Sigmoid colon (tissue), 7 donors: Measurements from ENCODE around the gene BRSK2. TPM values are rescaled to one million over a fixed set of nuclear protein-coding genes. Genes with fewer than 3 reads are reported as not detected.

Experiments used
- DNase-seq: peaks from one replicate; pipeline ENCODE4 v3.0.0-alpha.2; 2019
- H3K27ac ChIP-seq, 4 donors: fragments of 200-600 bp; sonication (generic); one replicate each; pipeline ENCODE4 v1.5.1; 2016 to 2019; ENCODE audit warnings: mild to moderate bottlenecking in 1 of 4
- H3K27me3 ChIP-seq, 3 donors: fragments of 200-600 bp; sonication (generic); one replicate each; pipeline ENCODE4 v1.5.1; 2019; ENCODE audit warnings: mild to moderate bottlenecking in 1 of 3
- H3K36me3 ChIP-seq, 4 donors: fragments of 200-600 bp; sonication (generic); one replicate each; pipeline ENCODE4 v1.5.1; 2016 to 2019
- H3K4me1 ChIP-seq, 4 donors: fragments of 200-600 bp; sonication (generic); one replicate each; pipeline ENCODE4 v1.5.1; 2017 to 2019
- H3K4me3 ChIP-seq, 4 donors: fragments of 200-600 bp; sonication (generic); one replicate each; pipeline ENCODE4 v1.5.1; 2017 to 2019; ENCODE audit warnings: mild to moderate bottlenecking in 2 of 4, moderate library complexity in 1 of 4
- H3K9me3 ChIP-seq, 4 donors: fragments of 200-600 bp in 3 of 4; sonication (generic) in 3 of 4; one replicate each; pipeline versions ENCODE4 v1.5.1 to v1.6.1; 2013 to 2019
- POLR2A ChIP-seq, 2 donors: fragments of 450-650 bp; IDR thresholded peaks; one replicate each; pipeline ENCODE4 v1.6.1; 2016; ENCODE audit warnings: antibody characterized with exemption in 2 of 2, mild to moderate bottlenecking in 2 of 2, moderate library complexity in 2 of 2
- POLR2AphosphoS5 ChIP-seq, 4 donors: sonication (generic); formaldehyde crosslinking; IDR thresholded peaks; one replicate each; pipeline ENCODE4 v1.6.1; 2017; ENCODE audit warnings: antibody characterized with exemption in 4 of 4
- whole genome bisulfite sequencing, 2 donors: extraction: QIAGEN DNeasy Blood & Tissue Kit; methylation state at CpG; one replicate each; pipeline ENCODE4 v1.1.7; 2013; 5-methylcytosine and 5-hydroxymethylcytosine counted together
- intact Hi-C: fragments of 100-400 bp; cut with DNase I; formaldehyde crosslinking; loops from one replicate; pipeline ENCODE4 v1.15.1; 2023
- polyA plus RNA-seq, 3 donors: library from polyadenylated mRNA; stranded (reverse); fragments of 200-250 nt; gene quantifications; one replicate each; pipeline ENCODE4 v1.2.3, GENCODE V29; 2013
- total RNA-seq, 4 donors: library from RNA; depleted of rRNA; stranded (reverse); fragments of >200 nt; gene quantifications; one replicate each; pipeline ENCODE4 v1.1.0, GENCODE V29; 2016
- donor health status: healthy with polysubstance abuse.
- donor health status: Bipolar disorder and iron deficiency.
- donor health status: healthy.

Gene BRSK2
- total and polyA plus RNA-seq, 7 donors: 1.7 to 3.2 (median 1.9) TPM; not detected in 2

DNA sequence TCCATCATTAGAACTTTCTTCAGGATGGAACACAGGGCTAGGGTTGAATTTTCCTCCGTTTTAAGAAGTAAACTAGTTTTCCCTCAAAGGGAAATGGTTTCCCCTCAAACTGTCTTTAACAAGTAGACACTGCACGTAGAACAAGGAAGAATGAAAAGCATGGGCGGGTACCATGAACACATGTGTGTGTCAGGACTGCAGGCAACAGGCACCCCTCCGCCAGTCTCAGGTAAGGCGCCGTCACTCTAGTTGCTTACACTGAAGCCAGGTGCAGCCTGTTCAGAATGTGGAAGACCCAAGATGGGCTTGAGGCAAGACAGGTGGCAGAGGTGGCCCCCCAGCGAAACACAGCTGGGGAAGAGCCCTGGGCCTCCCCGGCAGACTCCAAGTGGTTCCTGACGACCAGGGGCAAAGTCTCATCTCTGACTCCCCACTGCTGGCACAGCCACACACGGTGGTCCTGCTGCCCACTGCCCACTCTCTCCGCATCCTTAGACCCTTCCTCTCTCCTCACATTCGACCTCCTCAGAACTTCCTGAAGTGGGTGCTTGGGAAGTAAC is 122.3 kb downstream of the BRSK2 start:
- Histone ChIP-seq H3K27me3 (no peaks in the 10 kb centered on the region), H3K9me3 (no peaks in the 10 kb centered on the region), H3K4me3 (no peak overlapping the region), H3K27ac (no peak overlapping the region), H3K4me1 (peaks cover 0 to 77% (median 72%) of the 10 kb centered on the region in 4 donors), H3K36me3 (no peaks in the 10 kb centered on the region)
- DNase-seq: no peak
- 74 to 82% methylated on average over 12 of the region's 12 CpGs for WGBS, 2 donors
- TF ChIP-seq POLR2AphosphoS5 (IDR thresholded peaks at IDR 0.05) (no peak), POLR2A (IDR thresholded peaks at IDR 0.05) (no peak)
- intact Hi-C loops: no loop called here

Other genes with a start within 250 kb of the BRSK2 start
- gene MUC5AC, start 232.0 kb upstream of the BRSK2 start, total RNA-seq: under 1 TPM in 1 of 4 donors, not detected in 3; under 0.01 TPM
- gene MUC5AC, start 232.0 kb upstream of the BRSK2 start, polyA plus RNA-seq: under 1 TPM in 2 of 3 donors, not detected in 1; under 0.01 to 0.09 TPM
- under 1 TPM in 1 of 4 donors, not detected in 3; 0.83 TPM for gene MUC5B, start 166.9 kb upstream of the BRSK2 start, total RNA-seq
- 100 to 1,000 TPM in 1 of 3 donors, 1 to 10 TPM in 2; 1.4 to 131 (median 4.2) TPM for gene MUC5B, start 166.9 kb upstream of the BRSK2 start, polyA plus RNA-seq
- gene TOLLIP, start 80.3 kb upstream of the BRSK2 start, total RNA-seq: 10 to 100 TPM; 25.0 to 39.1 (median 36.0) TPM
- gene TOLLIP, start 80.3 kb upstream of the BRSK2 start, polyA plus RNA-seq: 10 to 100 TPM; 27.0 to 41.2 (median 36.9) TPM
- 10 to 100 TPM; 68.6 to 88.9 (median 71.5) TPM for gene MOB2, start 96.8 kb downstream of the BRSK2 start, total RNA-seq
- gene MOB2, start 96.8 kb downstream of the BRSK2 start, polyA plus RNA-seq: 10 to 100 TPM; 46.2 to 55.0 (median 53.5) TPM
- gene DUSP8, start 182.3 kb downstream of the BRSK2 start, total RNA-seq: 1 to 10 TPM in 3 of 4 donors, under 1 TPM in 1; 0.66 to 4.4 (median 2.1) TPM
- 10 to 100 TPM in 1 of 3 donors, 1 to 10 TPM in 2; 6.6 to 12.7 (median 7.0) TPM for gene DUSP8, start 182.3 kb downstream of the BRSK2 start, polyA plus RNA-seq
- not detected for gene KRTAP5-1, start 195.3 kb downstream of the BRSK2 start, total RNA-seq
- gene KRTAP5-1, start 195.3 kb downstream of the BRSK2 start, polyA plus RNA-seq: not detected
- not detected for gene KRTAP5-2, start 208.4 kb downstream of the BRSK2 start, total RNA-seq
- under 1 TPM in 1 of 3 donors, not detected in 2; 0.29 TPM for gene KRTAP5-2, start 208.4 kb downstream of the BRSK2 start, polyA plus RNA-seq
- gene KRTAP5-3, start 218.5 kb downstream of the BRSK2 start, total RNA-seq: not detected
- gene KRTAP5-3, start 218.5 kb downstream of the BRSK2 start, polyA plus RNA-seq: not detected
- gene KRTAP5-4, start 232.2 kb downstream of the BRSK2 start, total RNA-seq: not detected
- gene KRTAP5-4, start 232.2 kb downstream of the BRSK2 start, polyA plus RNA-seq: not detected
- not detected for gene KRTAP5-5, start 239.8 kb downstream of the BRSK2 start, total RNA-seq
- gene KRTAP5-5, start 239.8 kb downstream of the BRSK2 start, polyA plus RNA-seq: under 1 TPM in 2 of 3 donors, not detected in 1; 0.28 to 0.92 TPM